B cell (primary cell): Measurements from ENCODE around the gene HARS2. TPM values are rescaled to one million over a fixed set of nuclear protein-coding genes. Genes with fewer than 3 reads are reported as not detected.

Experiments
- ATAC-seq: fragments of 200-7000 bp; cut with Tn5 transposase; one replicate; pipeline ENCODE4 v1.10.0; 2021; ENCODE audit warnings: low read depth, mild to moderate bottlenecking, moderate number of reproducible peaks, moderate library complexity
- CTCF ChIA-PET: fragments of 350-600 bp; sonication (Branson Sonifier 250); formaldehyde crosslinking; loops from one replicate; lab custom pipeline; 2021; ENCODE audit warnings: antibody characterized with exemption, inconsistent platforms; lab: Charles Lee
- POLR2A ChIA-PET: fragments of 350-600 bp; sonication (Branson Sonifier 250); formaldehyde crosslinking; loops from one replicate; lab custom pipeline; 2021; ENCODE audit warnings: antibody characterized with exemption; lab: Charles Lee
- DNase-seq: peaks from one replicate; pipeline ENCODE4 v3.0.0; 2013
- H2AFZ ChIP-seq: 2 replicates; pipeline ENCODE4 v1.6.1; 2012; ENCODE audit warnings: mild to moderate bottlenecking, low read depth, low read length; ENCODE audit not compliant: insufficient read depth, poor library complexity, severe bottlenecking
- H3K27ac ChIP-seq, 2 donors: 1 replicate in 1 of 2; 2 replicates in 1 of 2; pipeline ENCODE4 v1.5.1; 2012 to 2013; ENCODE audit warnings: low read length in 2 of 2, mild to moderate bottlenecking in 2 of 2, moderate library complexity in 1 of 2
- H3K27me3 ChIP-seq, 4 experiments: fragments of 200-600 bp in 1 of 4; sonication (generic) in 1 of 4; replicated peaks in 1 of 4; 1 replicate in 2 of 4; 2 replicates in 2 of 4; pipeline versions ENCODE4 v1.6.1 to v1.7.0; 2013 to 2016; ENCODE audit warnings: low read length in 3 of 4, mild to moderate bottlenecking in 2 of 4, mixed read lengths in 1 of 4, moderate library complexity in 1 of 4; ENCODE audit not compliant: insufficient read depth in 4 of 4, control insufficient read depth in 3 of 4; ENCODE audit errors: control extremely low read depth in 1 of 4
- H3K36me3 ChIP-seq, 2 experiments: replicated peaks in 1 of 2; 1 replicate in 1 of 2; 2 replicates in 1 of 2; pipeline versions ENCODE4 v1.6.1 to v1.7.1; 2013; ENCODE audit warnings: low read length in 1 of 2; ENCODE audit not compliant: insufficient read depth in 2 of 2, control insufficient read depth in 1 of 2; ENCODE audit errors: control extremely low read depth in 1 of 2, extremely low read depth in 1 of 2
- H3K4me1 ChIP-seq, 2 donors: fragments of 200-600 bp in 1 of 2; sonication (generic) in 1 of 2; 1 replicate in 1 of 2; 2 replicates in 1 of 2; pipeline versions ENCODE4 v1.5.1 to v1.6.1; 2013 to 2017; ENCODE audit warnings: low read length in 2 of 2; ENCODE audit not compliant: control insufficient read depth in 2 of 2, insufficient read depth in 2 of 2
- H3K4me2 ChIP-seq: replicated peaks from 2 replicates; pipeline ENCODE3; 2012; ENCODE audit warnings: mild to moderate bottlenecking, low read depth, low read length; ENCODE audit not compliant: poor library complexity, severe bottlenecking
- H3K4me3 ChIP-seq, 5 experiments: fragments of 200-600 bp in 1 of 5; sonication (generic) in 1 of 5; 1 replicate in 3 of 5; 2 replicates in 2 of 5; pipeline versions ENCODE4 v1.5.1 to v1.7.0; 2011 to 2016; ENCODE audit warnings: low read length in 4 of 5, mild to moderate bottlenecking in 4 of 5, low read depth in 2 of 5, control low read depth in 1 of 5, moderate library complexity in 1 of 5; ENCODE audit not compliant: insufficient read depth in 1 of 5; ENCODE audit errors: control extremely low read depth in 1 of 5, extremely low read depth in 1 of 5
- H3K79me2 ChIP-seq: fragments of 200-600 bp; sonication (generic); one replicate; pipeline ENCODE4 v1.6.0; 2016; ENCODE audit warnings: low read length; ENCODE audit not compliant: control insufficient read depth, insufficient read depth
- H3K9ac ChIP-seq: fragments of 200-600 bp; sonication (generic); 2 replicates; pipeline ENCODE4 v1.6.1; 2017; ENCODE audit warnings: mild to moderate bottlenecking, low read length, moderate library complexity
- H3K9me3 ChIP-seq, 3 donors: one replicate each; pipeline versions ENCODE4 v1.6.1 to v1.7.1; 2013; ENCODE audit warnings: low read length in 2 of 3; ENCODE audit not compliant: control insufficient read depth in 2 of 3, insufficient read depth in 1 of 3; ENCODE audit errors: control extremely low read depth in 1 of 3
- H4K20me1 ChIP-seq: 2 replicates; pipeline ENCODE4 v1.6.0; 2012; ENCODE audit warnings: mild to moderate bottlenecking, low read length; ENCODE audit not compliant: insufficient read depth, control insufficient read depth, poor library complexity, severe bottlenecking
- H3K27ac Mint-ChIP-seq: one replicate; pipeline ENCODE4 v1.8.0; 2021; ENCODE audit warnings: mixed read lengths
- H3K27me3 Mint-ChIP-seq: one replicate; pipeline ENCODE4 v1.8.0; 2021; ENCODE audit warnings: mixed read lengths
- H3K4me1 Mint-ChIP-seq: one replicate; pipeline ENCODE4 v1.8.0; 2021; ENCODE audit warnings: mixed read lengths
- H3K4me3 Mint-ChIP-seq: one replicate; pipeline ENCODE4 v1.8.0; 2021; ENCODE audit warnings: mixed read lengths
- H3K9me3 Mint-ChIP-seq: one replicate; pipeline ENCODE4 v1.8.0; 2022; ENCODE audit warnings: mixed read lengths; ENCODE audit not compliant: insufficient read depth
- CTCF ChIP-seq: fragments of 200-600 bp; IDR thresholded peaks from one replicate; pipeline ENCODE4 v1.8.0; 2022; ENCODE audit warnings: antibody characterized with exemption, mild to moderate bottlenecking
- EZH2 ChIP-seq: IDR thresholded peaks from 2 replicates; pipeline ENCODE4 v1.6.1; 2012; ENCODE audit warnings: borderline replicate concordance, low read depth, mild to moderate bottlenecking, moderate library complexity, low read length; ENCODE audit not compliant: insufficient read depth, poor library complexity, severe bottlenecking
- WGBS: methylation state at CpG from one replicate; pipeline ENCODE4 v1.1.5; 2013; ENCODE audit warnings: missing lambda C conversion rate; ENCODE audit not compliant: insufficient coverage; 5-methylcytosine and 5-hydroxymethylcytosine counted together
- intact Hi-C: fragments of 100-400 bp; cut with micrococcal nuclease; formaldehyde crosslinking; loops from one replicate; pipeline ENCODE4 v1.10.0; 2022
- polyA plus RNA-seq: library from polyadenylated mRNA; depleted of rRNA; stranded (reverse); fragments of >200 nt; gene quantifications from 2 replicates; pipeline ENCODE4 v1.2.3, GENCODE V29; 2012
- total RNA-seq, 2 donors: library from RNA; stranded (reverse); fragments of 120-200 nt in 1 of 2; gene quantifications; 1 replicate in 1 of 2; 2 replicates in 1 of 2; pipeline versions ENCODE4 v1.2.3 to v1.2.4, GENCODE V29; 2013 to 2022

The HARS2 gene
- total and polyA plus RNA-seq, 2 donors (not counting 1 experiment from before 2014, with no cell fraction given): 27.3 to 68.0 TPM

GRCh38 chr5:140710899-140711552 is 19.8 kb downstream of the HARS2 start:
- Mint-ChIP-seq H3K27ac (peak overlapping the region; percentile 96), H3K27me3 (no peaks in the 10 kb centered on the region), H3K9me3 (no peaks in the 10 kb centered on the region), H3K4me1 (peaks cover 14% of the 10 kb centered on the region), H3K4me3 (peak overlapping the region; percentile 95)
- DNase-seq: peak; percentile 96
- Histone ChIP-seq H2AFZ (peak overlapping the region; percentile 94), H3K27ac (peak overlapping the region; percentile 64 to 78), H4K20me1 (no peaks in the 10 kb centered on the region), H3K9me3 (peaks cover 0 to 3% (median 0%) of the 10 kb centered on the region in 3 donors), H3K4me2 (peak overlapping the region; percentile 68), H3K9ac (peak overlapping the region; percentile 74), H3K27me3 (no peaks in the 10 kb centered on the region), H3K79me2 (no peaks in the 10 kb centered on the region), H3K4me3 (peak overlapping the region; percentile 69 to 98 (median 73)), H3K36me3 (peaks cover 2 to 4% of the 10 kb centered on the region in 2 experiments), H3K4me1 (peaks cover 5 to 11% of the 10 kb centered on the region in 2 donors)
- POLR2A ChIA-PET: interaction anchor here (1.1 to 2.0 kb wide), 3 partner anchors 9 to 72 kb away, joined by 3 to 8 read pairs (median 5); partner anchors contain the start of genes IK, NDUFA2 and TMCO6
- CTCF ChIA-PET: interaction anchor here (0.6 to 2.0 kb wide), 14 partner anchors 9 to 853 kb away, joined by 3 to 10 read pairs (median 4); partner anchors contain the start of genes ANKHD1, HARS1, HARS2 and HBEGF
- ATAC-seq: peak; percentile 85
- TF ChIP-seq EZH2 (no peak), CTCF (no peak)
- intact Hi-C loops: loop anchor here (1.0 to 5.0 kb wide), 6 partner anchors 11 to 604 kb away; partner anchors contain the start of genes ANKHD1, APBB3, HARS1 and HARS2
- 2% methylated on average over 20 of the region's 27 CpGs for WGBS

GRCh38 chr5:140711794-140712193 is 20.5 kb downstream of the HARS2 start:
- H4K20me1 ChIP-seq: no peaks in the 10 kb centered on the region
- no peaks in the 10 kb centered on the region for H3K27me3 ChIP-seq
- no peak overlapping the region for H3K4me3 ChIP-seq
- peak overlapping the region; percentile 14 for H3K4me3 Mint-ChIP-seq
- H2AFZ ChIP-seq: no peak overlapping the region
- H3K4me2 ChIP-seq: peak overlapping the region; percentile 68
- H3K4me1 Mint-ChIP-seq: peaks cover 14% of the 10 kb centered on the region
- intact Hi-C loops: loop anchor here (1.0 to 5.0 kb wide), 6 partner anchors 11 to 604 kb away; partner anchors contain the start of genes ANKHD1, APBB3, HARS1 and HARS2
- POLR2A ChIA-PET: interaction anchor here (1.1 kb wide), 1 partner anchor 73 kb away, joined by 5 read pairs; the partner anchor contains the start of gene TMCO6
- no peak overlapping the region for H3K27ac Mint-ChIP-seq
- peaks cover 5 to 11% of the 10 kb centered on the region in 2 donors for H3K4me1 ChIP-seq
- CTCF ChIA-PET: interaction anchor here (0.9 to 2.0 kb wide), 6 partner anchors 8 to 353 kb away, joined by 3 to 10 read pairs (median 4); partner anchors contain the start of gene ANKHD1
- H3K9me3 Mint-ChIP-seq: no peaks in the 10 kb centered on the region
- H3K27me3 Mint-ChIP-seq: no peaks in the 10 kb centered on the region
- H3K9me3 ChIP-seq: peaks cover 0 to 3% (median 0%) of the 10 kb centered on the region in 3 donors
- TF ChIP-seq CTCF: no peak
- no peak overlapping the region for H3K9ac ChIP-seq
- no peak overlapping the region for H3K27ac ChIP-seq
- H3K79me2 ChIP-seq: no peaks in the 10 kb centered on the region
- WGBS: no CpG with 5 or more reads among the region's 1 CpG
- DNase-seq: no peak
- H3K36me3 ChIP-seq: no peaks in the 10 kb centered on the region
- ATAC-seq: no peak
